Fibroblast of lung (primary cell): ENCODE measurements around the gene TEKT1. TPM values are rescaled to one million over a fixed set of nuclear protein-coding genes. Genes with fewer than 3 reads are reported as not detected.

ENCODE experiments used
- DNase-seq, 2 donors: peaks; one replicate each; pipeline versions ENCODE4 v3.0.0 to v3.0.0-alpha.2; 2010; ENCODE audit warnings: low read depth in 2 of 2
- H2AFZ ChIP-seq: 2 replicates; pipeline ENCODE4 v1.5.1; 2012; ENCODE audit warnings: low read length, control low read depth, inconsistent platforms
- H3K27ac ChIP-seq: 2 replicates; pipeline ENCODE4 v1.5.1; 2011; ENCODE audit warnings: low read length, control low read depth; ENCODE audit not compliant: insufficient read depth
- H3K27me3 ChIP-seq: 2 replicates; pipeline ENCODE4 v1.5.1; 2011; ENCODE audit warnings: mild to moderate bottlenecking, low read length; ENCODE audit not compliant: control insufficient read depth, insufficient read depth
- H3K36me3 ChIP-seq: 2 replicates; pipeline ENCODE4 v1.5.1; 2011; ENCODE audit warnings: low read length; ENCODE audit not compliant: control insufficient read depth, insufficient read depth
- H3K4me1 ChIP-seq: 2 replicates; pipeline ENCODE4 v1.5.1; 2011; ENCODE audit warnings: low read length; ENCODE audit not compliant: control insufficient read depth, insufficient read depth; ENCODE audit errors: extremely low read depth
- H3K4me2 ChIP-seq: 2 replicates; pipeline ENCODE4 v1.5.1; 2011; ENCODE audit warnings: low read length, control low read depth; ENCODE audit not compliant: insufficient read depth; ENCODE audit errors: extremely low read depth
- H3K4me3 ChIP-seq, 4 experiments: fragments of 200-600 bp in 1 of 4; sonication (generic) in 1 of 4; replicated peaks in 1 of 4; 2 replicates each; pipeline ENCODE4 v1.5.1; 2011 to 2016; ENCODE audit warnings: low read length in 4 of 4, low read depth in 3 of 4, mild to moderate bottlenecking in 3 of 4, control low read depth in 2 of 4, inconsistent platforms in 1 of 4, mixed read lengths in 1 of 4; ENCODE audit not compliant: insufficient read depth in 1 of 4; ENCODE audit errors: control extremely low read depth in 1 of 4
- H3K79me2 ChIP-seq: 2 replicates; pipeline ENCODE4 v1.5.1; 2012; ENCODE audit warnings: mild to moderate bottlenecking, low read length, inconsistent platforms; ENCODE audit not compliant: control insufficient read depth, insufficient read depth
- H3K9ac ChIP-seq: 2 replicates; pipeline ENCODE4 v1.5.1; 2011; ENCODE audit warnings: mild to moderate bottlenecking, low read length, control low read depth; ENCODE audit not compliant: insufficient read depth
- H3K9me3 ChIP-seq: 2 replicates; pipeline ENCODE4 v1.5.1; 2012; ENCODE audit warnings: low read depth, low read length; ENCODE audit not compliant: control insufficient read depth, insufficient read depth
- H4K20me1 ChIP-seq: 2 replicates; pipeline ENCODE4 v1.5.1; 2011; ENCODE audit warnings: low read length; ENCODE audit not compliant: control insufficient read depth, insufficient read depth; ENCODE audit errors: extremely low read depth
- EZH2 ChIP-seq: IDR thresholded peaks from 2 replicates; pipeline ENCODE4 v1.5.1; 2012; ENCODE audit warnings: low read length, control low read depth, mild to moderate bottlenecking; ENCODE audit errors: missing control alignments
- polyA plus RNA-seq, 2 donors: library from polyadenylated mRNA; depleted of rRNA in 1 of 2; stranded (reverse) in 1 of 2; unstranded in 1 of 2; fragments of >200 nt; gene quantifications; 2 replicates each; pipeline ENCODE4 v1.2.1, GENCODE V29; 2011 to 2012; ENCODE audit warnings: missing spikeins in 1 of 2
- total RNA-seq: library from RNA; depleted of rRNA; stranded (reverse); fragments of >200 nt; gene quantifications from 2 replicates; pipeline ENCODE4 v1.2.1, GENCODE V29; 2014
- TF ChIP-seq, protein P1 (sequence below), 2 donors: IDR thresholded peaks in 1 of 2; conservative IDR thresholded peaks in 1 of 2; 1 replicate in 1 of 2; 2 replicates in 1 of 2; pipeline ENCODE4 v1.5.1; 2011 to 2012; ENCODE audit warnings: low read length in 2 of 2, control low read depth in 1 of 2, inconsistent platforms in 1 of 2, low read depth in 1 of 2, mild to moderate bottlenecking in 1 of 2

Gene TEKT1
- total and polyA plus RNA-seq, 2 donors (not counting 1 experiment from before 2014, with no cell fraction given), result not detected

DNA sequence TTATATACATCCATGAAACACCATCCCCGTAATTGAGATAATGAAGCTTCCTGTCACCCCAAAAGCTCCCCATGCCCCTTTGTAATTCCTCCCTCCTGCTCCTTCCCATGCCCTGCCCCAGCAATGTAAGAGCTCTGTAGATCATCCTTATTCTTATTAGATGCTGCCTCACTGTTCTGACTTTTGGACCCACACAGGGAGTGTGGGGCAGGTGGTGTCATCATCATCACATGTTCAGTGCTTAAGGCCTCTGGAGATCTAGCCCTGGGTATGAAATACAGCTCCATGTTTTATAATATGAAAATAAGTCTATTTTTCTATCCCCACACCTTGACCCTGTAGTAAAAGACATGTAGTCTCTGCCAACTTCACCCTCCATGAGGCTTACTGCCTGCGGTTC, 73.8 kb downstream of the TEKT1 start:
- TF ChIP-seq, protein P1, sequence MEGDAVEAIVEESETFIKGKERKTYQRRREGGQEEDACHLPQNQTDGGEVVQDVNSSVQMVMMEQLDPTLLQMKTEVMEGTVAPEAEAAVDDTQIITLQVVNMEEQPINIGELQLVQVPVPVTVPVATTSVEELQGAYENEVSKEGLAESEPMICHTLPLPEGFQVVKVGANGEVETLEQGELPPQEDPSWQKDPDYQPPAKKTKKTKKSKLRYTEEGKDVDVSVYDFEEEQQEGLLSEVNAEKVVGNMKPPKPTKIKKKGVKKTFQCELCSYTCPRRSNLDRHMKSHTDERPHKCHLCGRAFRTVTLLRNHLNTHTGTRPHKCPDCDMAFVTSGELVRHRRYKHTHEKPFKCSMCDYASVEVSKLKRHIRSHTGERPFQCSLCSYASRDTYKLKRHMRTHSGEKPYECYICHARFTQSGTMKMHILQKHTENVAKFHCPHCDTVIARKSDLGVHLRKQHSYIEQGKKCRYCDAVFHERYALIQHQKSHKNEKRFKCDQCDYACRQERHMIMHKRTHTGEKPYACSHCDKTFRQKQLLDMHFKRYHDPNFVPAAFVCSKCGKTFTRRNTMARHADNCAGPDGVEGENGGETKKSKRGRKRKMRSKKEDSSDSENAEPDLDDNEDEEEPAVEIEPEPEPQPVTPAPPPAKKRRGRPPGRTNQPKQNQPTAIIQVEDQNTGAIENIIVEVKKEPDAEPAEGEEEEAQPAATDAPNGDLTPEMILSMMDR (conservative IDR thresholded peaks at IDR 0.05 in 1 of 2, IDR thresholded peaks at IDR 0.05 in 1 of 2; ENCODE audit: low read depth in 1 of 2, low read length in 2 of 2), result no peak
- no peak for TF ChIP-seq EZH2
- no peak overlapping the region for H2AFZ ChIP-seq
- DNase-seq, result no peak
- H3K4me3 ChIP-seq, result peak overlapping the region in 1 of 4 experiments; percentile 11
- no peaks in the 10 kb centered on the region for H3K27me3 ChIP-seq
- H3K4me1 ChIP-seq, result peaks cover 22% of the 10 kb centered on the region
- H3K79me2 ChIP-seq, result no peaks in the 10 kb centered on the region
- no peaks in the 10 kb centered on the region for H3K9me3 ChIP-seq
- no peak overlapping the region for H3K9ac ChIP-seq
- no peaks in the 10 kb centered on the region for H4K20me1 ChIP-seq
- H3K4me2 ChIP-seq, result no peak overlapping the region
- peaks cover 4% of the 10 kb centered on the region for H3K36me3 ChIP-seq
- no peak overlapping the region for H3K27ac ChIP-seq

GRCh38 chr17:6756425-6757031, 75.0 kb downstream of the TEKT1 start:
- Histone ChIP-seq H3K4me2 (peak overlapping the region; percentile 93), H3K36me3 (peaks cover 4% of the 10 kb centered on the region), H2AFZ (peak overlapping the region; percentile 41), H3K9ac (peak overlapping the region; percentile 72), H3K27me3 (no peaks in the 10 kb centered on the region), H4K20me1 (no peaks in the 10 kb centered on the region), H3K79me2 (no peaks in the 10 kb centered on the region), H3K4me1 (peaks cover 27% of the 10 kb centered on the region), H3K27ac (peak overlapping the region; percentile 92), H3K4me3 (peak overlapping the region; percentile 40 to 82 (median 61)), H3K9me3 (no peaks in the 10 kb centered on the region)
- DNase-seq, result no peak
- TF ChIP-seq, protein P1 (conservative IDR thresholded peaks at IDR 0.05 in 1 of 2, IDR thresholded peaks at IDR 0.05 in 1 of 2; ENCODE audit: low read depth in 1 of 2, low read length in 2 of 2), result no peak

GRCh38 chr17:6755731-6756184, 75.8 kb downstream of the TEKT1 start, which contains the start of gene XAF1:
Gene XAF1, plus strand, starts transcription at chr17:6756046. Its CDS starts 33 bp downstream, at chr17:6756079.
- H3K79me2 ChIP-seq, result no peaks in the 10 kb centered on the region
- H3K27me3 ChIP-seq, result no peaks in the 10 kb centered on the region
- H3K9me3 ChIP-seq, result no peaks in the 10 kb centered on the region
- no peaks in the 10 kb centered on the region for H4K20me1 ChIP-seq
- H3K4me2 ChIP-seq, result peak within 1 kb of the TSS; percentile 93
- peak within 1 kb of the TSS; percentile 40 to 82 (median 61) for H3K4me3 ChIP-seq
- TF ChIP-seq, protein P1 (conservative IDR thresholded peaks at IDR 0.05 in 1 of 2, IDR thresholded peaks at IDR 0.05 in 1 of 2; ENCODE audit: low read depth in 1 of 2, low read length in 2 of 2), result no peak
- no peak for TF ChIP-seq EZH2
- peak within 1 kb of the TSS; percentile 92 for H3K27ac ChIP-seq
- peak within 1 kb of the TSS; percentile 72 for H3K9ac ChIP-seq
- H3K36me3 ChIP-seq, result peaks cover 3% of the 10 kb centered on the region
- H2AFZ ChIP-seq, result peak within 1 kb of the TSS; percentile 85
- peak in 1 of 2 donors; percentile 57 for DNase-seq
- peaks cover 27% of the 10 kb centered on the region for H3K4me1 ChIP-seq
